Aorta (tissue), 5 donors: ENCODE measurements around the gene CDK16. TPM values are rescaled to one million over a fixed set of nuclear protein-coding genes. Genes with fewer than 3 reads are reported as not detected.
"Not testable (repeated sequence)": the region's sequence is repeated elsewhere in the genome, so short reads cannot be mapped to it uniquely, and the experiment has no call there.

Source experiments
- ATAC-seq: fragments of 200-7000 bp; cut with Tn5 transposase; one replicate; pipeline ENCODE4 v1.9.1; 2022; ENCODE audit warnings: moderate library complexity; ENCODE audit not compliant: low FRiP score
- DNase-seq, 2 donors: peaks; one replicate each; pipeline ENCODE4 v3.0.0-alpha.2; 2020
- H3K27ac ChIP-seq, 2 donors: one replicate each; pipeline ENCODE4 v1.5.1; 2013; ENCODE audit warnings: low read length in 2 of 2, mild to moderate bottlenecking in 2 of 2, moderate library complexity in 2 of 2, control low read depth in 1 of 2, inconsistent platforms in 1 of 2, low read depth in 1 of 2
- H3K27me3 ChIP-seq, 2 donors: one replicate each; pipeline ENCODE4 v1.6.1; 2013; ENCODE audit warnings: control low read depth in 1 of 2, low read length in 1 of 2, mild to moderate bottlenecking in 1 of 2, moderate library complexity in 1 of 2; ENCODE audit not compliant: insufficient read depth in 2 of 2, control insufficient read depth in 1 of 2
- H3K36me3 ChIP-seq, 2 donors: one replicate each; pipeline ENCODE4 v1.6.1; 2013; ENCODE audit warnings: control low read depth in 1 of 2, low read length in 1 of 2, mild to moderate bottlenecking in 1 of 2; ENCODE audit not compliant: insufficient read depth in 2 of 2, control insufficient read depth in 1 of 2
- H3K4me1 ChIP-seq, 2 donors: one replicate each; pipeline ENCODE4 v1.6.1; 2013; ENCODE audit warnings: low read length in 2 of 2, control low read depth in 1 of 2, mild to moderate bottlenecking in 1 of 2, moderate library complexity in 1 of 2; ENCODE audit not compliant: insufficient read depth in 2 of 2, control insufficient read depth in 1 of 2
- H3K4me3 ChIP-seq, 2 donors: one replicate each; pipeline ENCODE4 v1.5.1; 2013; ENCODE audit warnings: low read length in 2 of 2, control low read depth in 1 of 2, mild to moderate bottlenecking in 1 of 2
- H3K9me3 ChIP-seq: one replicate; pipeline ENCODE4 v1.6.1; 2013; ENCODE audit warnings: mild to moderate bottlenecking, low read length; ENCODE audit not compliant: control insufficient read depth
- WGBS, 2 donors: extraction: QIAGEN DNeasy Blood & Tissue Kit; methylation state at CpG; one replicate each; pipeline ENCODE4 v1.1.7; 2013; 5-methylcytosine and 5-hydroxymethylcytosine counted together
- intact Hi-C, 2 donors: fragments of 100-400 bp; cut with DNase I; formaldehyde crosslinking; loops; one replicate each; pipeline versions ENCODE4 v1.14.2 to v1.15.0; 2022
- polyA plus RNA-seq, 2 donors: library from polyadenylated mRNA; stranded (reverse); fragments of 200-250 nt; gene quantifications; one replicate each; pipeline ENCODE4 v1.2.3, GENCODE V29; 2013
- total RNA-seq, 2 donors: library from RNA; stranded (reverse); fragmentation: NEBNext Ultra II Directional; extraction: Animal tissue kit (Norgen Biotek cat#: 25700); gene quantifications; one replicate each; pipeline ENCODE4 v1.2.1, GENCODE V29; 2021
- donor health status: healthy with polysubstance abuse.
- donor health status: Bipolar disorder and iron deficiency.
- donor health status: DM: no; HTN: no; CAD: no.
- donor health status: DM: no; HTN: no; CAD: no.
- donor health status: DM: yes; HTN: yes; CAD: no.

Gene CDK16
- total and polyA plus RNA-seq, 4 donors: 14.0 to 61.3 (median 49.0) TPM

GRCh38 chrX:47248576-47248975 lies 30.1 kb downstream of the CDK16 start:
- DNase-seq (no peak), ATAC-seq (no peak)
- Histone ChIP-seq H3K27ac (no peak overlapping the region), H3K36me3 (peaks cover 0 to 3% of the 10 kb centered on the region in 2 donors), H3K27me3 (no peaks in the 10 kb centered on the region), H3K4me1 (no peaks in the 10 kb centered on the region), H3K4me3 (no peak overlapping the region), H3K9me3 (no peaks in the 10 kb centered on the region)
- intact Hi-C loops: no loop called here
- 83% methylated on average over 6 of the region's 6 CpGs for WGBS, 2 donors

DNA sequence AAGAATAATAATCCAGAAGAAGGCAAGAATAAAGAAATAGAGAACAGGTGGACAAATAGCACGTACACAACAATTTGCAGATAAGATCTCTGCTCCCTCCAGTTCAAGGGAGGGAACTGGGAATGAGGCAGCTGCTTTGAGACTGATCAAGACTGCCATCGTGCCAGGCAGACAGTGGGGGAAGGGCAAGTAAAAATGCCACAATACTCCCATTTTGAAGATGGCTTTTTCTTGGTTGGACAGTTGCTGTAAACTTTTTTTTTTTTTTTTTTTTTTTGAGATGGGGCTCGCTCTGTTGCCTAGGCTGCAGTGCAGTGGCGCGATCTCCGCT lies 31.5 kb downstream of the CDK16 start:
- no peaks in the 10 kb centered on the region for H3K36me3 ChIP-seq
- DNase-seq (no peak), ATAC-seq (no peak)
- H3K27ac ChIP-seq: no peak overlapping the region
- intact Hi-C loops: no loop called here
- no peaks in the 10 kb centered on the region for H3K9me3 ChIP-seq
- H3K4me1 ChIP-seq: no peaks in the 10 kb centered on the region
- H3K27me3 ChIP-seq: no peaks in the 10 kb centered on the region
- no peak overlapping the region for H3K4me3 ChIP-seq
- 79 to 84% methylated on average over 6 of the region's 6 CpGs for WGBS, 2 donors

DNA sequence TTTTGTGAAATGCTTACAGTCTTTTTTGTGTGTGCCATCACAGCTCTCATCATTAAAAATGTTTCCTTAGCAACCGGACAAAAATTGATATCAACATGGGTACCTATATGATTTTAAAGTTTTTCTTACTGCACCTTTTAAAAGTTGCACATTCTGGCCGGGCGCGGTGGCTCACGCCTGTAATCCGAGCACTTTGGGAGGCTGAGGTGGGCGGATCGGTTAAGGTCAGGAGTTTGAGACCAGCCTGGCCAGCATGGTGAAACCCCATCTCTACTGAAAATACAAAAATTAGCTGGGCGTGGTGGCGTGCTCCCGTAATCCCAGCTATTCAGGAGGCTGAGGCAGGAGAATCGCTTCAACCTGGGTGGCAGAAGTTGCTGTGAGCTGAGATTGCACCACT lies 39.1 kb downstream of the CDK16 start:
- intact Hi-C loops, H3K9me3 ChIP-seq, ATAC-seq, DNase-seq, H3K4me1 ChIP-seq, H3K27me3 ChIP-seq, H3K27ac ChIP-seq, H3K36me3 ChIP-seq, H3K4me3 ChIP-seq: not testable (repeated sequence)
- 88 to 92% methylated on average over 12 of the region's 12 CpGs for WGBS, 2 donors

GRCh38 chrX:47264483-47265173 lies 46.1 kb downstream of the CDK16 start:
- no peaks in the 10 kb centered on the region for H3K36me3 ChIP-seq
- no peak for DNase-seq
- no peaks in the 10 kb centered on the region for H3K27me3 ChIP-seq
- intact Hi-C loops: no loop called here
- H3K4me1 ChIP-seq: no peaks in the 10 kb centered on the region
- WGBS, 2 donors: 72 to 76% methylated on average over 7 of the region's 7 CpGs
- no peak overlapping the region for H3K27ac ChIP-seq
- no peak overlapping the region for H3K4me3 ChIP-seq
- no peaks in the 10 kb centered on the region for H3K9me3 ChIP-seq
- no peak for ATAC-seq

DNA sequence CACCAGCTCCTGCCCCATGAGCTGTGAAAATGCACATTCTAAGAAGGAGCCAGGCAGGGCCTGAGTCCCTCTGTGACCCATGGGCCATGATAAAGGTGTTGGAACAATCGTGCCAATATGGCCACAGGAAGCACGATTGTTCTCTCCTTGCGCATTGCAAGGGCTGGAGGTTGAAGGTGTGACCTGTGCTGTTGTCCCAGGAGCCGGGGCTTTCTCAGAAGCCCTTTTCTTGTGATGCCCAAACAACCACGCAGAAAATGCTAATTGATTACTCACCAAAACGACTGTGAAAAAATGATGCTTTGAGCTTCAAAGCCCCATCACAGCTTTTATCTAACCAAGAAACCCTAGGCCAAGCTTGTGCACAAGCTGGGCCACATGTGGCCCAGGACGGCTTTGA lies 48.2 kb downstream of the CDK16 start:
- Histone ChIP-seq H3K9me3 (no peaks in the 10 kb centered on the region), H3K4me3 (no peak overlapping the region), H3K27me3 (no peaks in the 10 kb centered on the region), H3K27ac (no peak overlapping the region), H3K36me3 (no peaks in the 10 kb centered on the region), H3K4me1 (no peaks in the 10 kb centered on the region)
- no peak for ATAC-seq
- intact Hi-C loops: no loop called here
- WGBS, 2 donors: 77 to 85% methylated on average over 7 of the region's 7 CpGs
- DNase-seq: no peak

- WGBS, 2 donors: 56 to 73% methylated on average over 2 of the region's 2 CpGs
- Histone ChIP-seq H3K27me3 (no peaks in the 10 kb centered on the region), H3K27ac (no peak overlapping the region), H3K9me3 (no peaks in the 10 kb centered on the region), H3K4me3 (no peak overlapping the region), H3K36me3 (no peaks in the 10 kb centered on the region), H3K4me1 (no peaks in the 10 kb centered on the region)
- ATAC-seq: no peak
- DNase-seq: no peak
- intact Hi-C loops: no loop called here
Observed at GRCh38 chrX:47272013-47272408, 53.5 kb downstream of the CDK16 start.

DNA sequence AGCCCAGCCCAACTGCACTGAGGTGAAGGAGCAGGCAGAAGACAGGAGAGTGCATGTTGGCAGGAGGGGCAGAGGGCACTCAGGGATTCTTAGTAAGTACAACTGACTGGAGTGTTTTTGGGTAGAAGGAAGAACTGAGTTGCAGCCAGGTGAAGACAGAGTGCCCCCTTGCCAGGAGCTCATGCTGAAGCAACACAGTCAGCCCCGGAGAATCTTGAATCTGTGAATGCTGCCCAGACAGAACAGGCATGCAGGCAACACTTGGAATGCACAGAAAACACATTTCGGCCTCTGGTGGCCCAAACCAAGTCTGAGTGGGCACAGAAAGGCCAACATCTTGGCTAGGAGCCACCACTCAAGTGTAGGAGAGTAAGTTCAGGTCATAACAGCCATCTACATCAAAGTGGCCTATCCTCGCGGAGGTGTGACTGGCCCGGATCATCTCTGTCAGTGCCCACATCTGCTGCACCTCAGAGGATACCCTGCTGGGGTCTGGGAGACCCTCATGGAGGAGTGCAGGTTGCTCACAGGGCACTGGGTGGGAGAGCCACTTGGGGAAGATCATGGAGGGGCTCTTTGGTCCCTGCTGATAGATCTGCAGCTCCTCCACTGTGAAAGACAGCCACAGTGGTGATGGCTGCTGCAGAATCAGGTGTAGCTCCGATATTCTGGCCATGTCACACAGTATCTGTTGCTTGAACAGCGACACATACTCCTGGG lies 54.7 kb downstream of the CDK16 start:
- WGBS, 2 donors: 75 to 78% methylated on average over 7 of the region's 7 CpGs
- ATAC-seq: no peak

DNA sequence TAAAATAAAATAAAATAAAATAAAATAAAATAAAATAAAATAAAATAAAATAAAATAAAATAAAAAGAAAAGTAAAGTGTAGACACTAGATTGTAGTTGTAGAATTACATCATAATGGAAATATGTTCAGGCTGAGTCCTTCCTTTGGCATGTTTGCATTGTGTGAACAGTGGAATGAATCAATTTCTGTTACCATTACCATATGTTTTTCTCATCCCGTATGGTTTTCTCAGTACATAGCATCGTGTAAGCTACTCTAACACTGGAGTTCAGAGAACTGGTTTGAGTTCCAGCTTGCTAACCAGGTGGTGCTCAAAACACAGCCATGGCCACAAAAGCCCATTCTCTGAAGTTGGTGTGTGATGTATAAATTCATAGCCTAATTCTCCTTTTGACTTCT lies 60.2 kb downstream of the CDK16 start:
- ATAC-seq (no peak), DNase-seq (no peak)
- H3K27ac ChIP-seq: no peak overlapping the region
- no peak overlapping the region for H3K4me3 ChIP-seq
- H3K9me3 ChIP-seq: no peaks in the 10 kb centered on the region
- WGBS, 2 donors: 23 to 31% methylated on average over 2 of the region's 2 CpGs
- no peaks in the 10 kb centered on the region for H3K36me3 ChIP-seq
- H3K4me1 ChIP-seq: no peaks in the 10 kb centered on the region
- intact Hi-C loops: no loop called here
- no peaks in the 10 kb centered on the region for H3K27me3 ChIP-seq

More for the DNA sequence above, 54.7 kb downstream of the CDK16 start:
- no peak overlapping the region for H3K4me3 ChIP-seq
- no peaks in the 10 kb centered on the region for H3K36me3 ChIP-seq
- H3K4me1 ChIP-seq: no peaks in the 10 kb centered on the region
- DNase-seq: no peak
- H3K9me3 ChIP-seq: no peaks in the 10 kb centered on the region
- intact Hi-C loops: no loop called here
- H3K27me3 ChIP-seq: no peaks in the 10 kb centered on the region
- no peak overlapping the region for H3K27ac ChIP-seq
